Spleen (tissue), 11 donors: ENCODE results near the gene ADGRD1. TPM values are rescaled to one million over a fixed set of nuclear protein-coding genes. Genes with fewer than 3 reads are reported as not detected.

Experiments
- DNase-seq: peaks from one replicate; pipeline ENCODE4 v3.0.0-alpha.2; 2020
- H3K27ac ChIP-seq, 8 donors: fragments of 200-600 bp; sonication (generic) in 7 of 8; 1 replicate in 4 of 8; 2 replicates in 4 of 8; pipeline versions ENCODE4 v1.5.0 to v1.8.0; 2016 to 2021; ENCODE audit warnings: inconsistent platforms in 4 of 8, mild to moderate bottlenecking in 4 of 8, moderate library complexity in 1 of 8
- H3K27me3 ChIP-seq, 7 donors: fragments of 200-600 bp; sonication (generic) in 6 of 7; replicated peaks in 1 of 7; 1 replicate in 4 of 7; 2 replicates in 3 of 7; pipeline versions ENCODE4 v1.5.0 to v1.8.0; 2016 to 2021; ENCODE audit warnings: inconsistent platforms in 3 of 7, mild to moderate bottlenecking in 1 of 7
- H3K36me3 ChIP-seq, 6 donors: fragments of 200-600 bp; sonication (generic) in 5 of 6; 1 replicate in 4 of 6; 2 replicates in 2 of 6; pipeline versions ENCODE4 v1.5.0 to v1.8.0; 2016 to 2021; ENCODE audit warnings: inconsistent platforms in 2 of 6
- H3K4me1 ChIP-seq, 6 donors: fragments of 200-600 bp; sonication (generic) in 5 of 6; 1 replicate in 3 of 6; 2 replicates in 3 of 6; pipeline versions ENCODE4 v1.5.0 to v1.8.0; 2016 to 2021; ENCODE audit warnings: inconsistent platforms in 3 of 6
- H3K4me3 ChIP-seq, 8 donors: fragments of 200-600 bp; sonication (generic) in 7 of 8; 1 replicate in 4 of 8; 2 replicates in 4 of 8; pipeline versions ENCODE4 v1.5.0 to v1.8.0; 2016 to 2021; ENCODE audit warnings: inconsistent platforms in 4 of 8, mild to moderate bottlenecking in 4 of 8, moderate library complexity in 2 of 8
- H3K9me3 ChIP-seq, 8 donors: fragments of 200-600 bp; sonication (generic) in 7 of 8; 1 replicate in 4 of 8; 2 replicates in 4 of 8; pipeline versions ENCODE4 v1.5.0 to v1.8.0; 2016 to 2021; ENCODE audit warnings: inconsistent platforms in 4 of 8
- POLR2A ChIP-seq, 3 donors: fragments of 450-650 bp; IDR thresholded peaks; one replicate each; pipeline ENCODE4 v1.5.1; 2017; ENCODE audit warnings: antibody characterized with exemption in 3 of 3, mild to moderate bottlenecking in 1 of 3
- POLR2AphosphoS5 ChIP-seq, 3 donors: sonication (generic); formaldehyde crosslinking; IDR thresholded peaks; one replicate each; pipeline ENCODE4 v1.5.1; 2017; ENCODE audit warnings: antibody characterized with exemption in 3 of 3
- WGBS, 5 donors: extraction: QIAGEN DNeasy Blood & Tissue Kit in 3 of 5; methylation state at CpG; one replicate each; pipeline versions ENCODE4 v1.1.5 to v1.1.7; 2013 to 2018; 5-methylcytosine and 5-hydroxymethylcytosine counted together
- intact Hi-C: fragments of 100-400 bp; cut with DNase I; formaldehyde crosslinking; loops from one replicate; pipeline ENCODE4 v1.15.0; 2023; ENCODE audit warnings: low total_unique reads
- polyA plus RNA-seq, 3 donors: library from polyadenylated mRNA; stranded (reverse); fragments of 200-250 nt; gene quantifications; one replicate each; pipeline ENCODE4 v1.2.1, GENCODE V29; 2013
- total RNA-seq, 7 donors: library from RNA; depleted of rRNA in 3 of 7; stranded (reverse); fragments of >200 nt in 3 of 7; fragmentation: NEBNext Ultra II Directional in 4 of 7; extraction: Animal tissue kit (Norgen Biotek cat#: 25700) in 4 of 7; gene quantifications; one replicate each; pipeline versions ENCODE4 v1.1.0 to v1.2.1, GENCODE V29; 2016 to 2021
- TF ChIP-seq, protein P1 (sequence below), 11 experiments: fragments of 200-600 bp in 7 of 11; fragments of 450-650 bp in 4 of 11; sonication (generic) in 4 of 11; IDR thresholded peaks in 8 of 11; conservative IDR thresholded peaks in 3 of 11; 1 replicate in 7 of 11; 2 replicates in 4 of 11; pipeline versions ENCODE4 v1.4.0 to v1.8.0; 2016 to 2021; ENCODE audit warnings: antibody characterized with exemption in 11 of 11, inconsistent platforms in 4 of 11, mild to moderate bottlenecking in 1 of 11
- donor health status: healthy with polysubstance abuse.
- donor health status: DM: no; HTN: no; CAD: no; lungs with moderate emphysema.
- donor health status: DM: no; HTN: no; CAD: no.
- donor health status: Bipolar disorder and iron deficiency.
- donor health status: healthy.
- donor health status: DM: no; HTN: no; CAD: no.
- donor health status: DM: yes; HTN: yes; CAD: no.

Gene ADGRD1
- total and polyA plus RNA-seq, 10 donors, result 0.89 to 9.7 (median 4.8) TPM

DNA sequence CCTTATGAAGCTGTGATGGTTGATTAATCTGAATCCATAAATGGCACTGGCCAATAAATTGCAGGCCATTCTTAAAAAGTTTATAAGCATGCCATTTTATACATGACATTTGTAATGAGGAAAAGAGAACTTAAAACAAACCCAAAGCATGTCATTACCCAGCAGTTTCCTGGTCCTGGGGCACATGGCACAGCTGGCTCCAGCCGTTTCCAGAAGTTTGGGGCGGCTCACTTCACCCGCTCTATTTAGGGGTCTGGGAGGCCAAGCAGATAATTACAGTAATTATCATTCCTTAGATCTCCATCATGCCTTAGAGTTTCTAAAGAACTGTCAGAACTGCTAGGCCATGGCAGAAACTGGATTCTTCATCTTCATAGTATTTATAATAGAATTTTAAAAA lies 6.4 kb downstream of the ADGRD1 start:
- no peak overlapping the region for H3K4me3 ChIP-seq
- no peaks in the 10 kb centered on the region for H3K9me3 ChIP-seq
- no peaks in the 10 kb centered on the region for H3K4me1 ChIP-seq
- peaks cover 0 to 14% (median 0%) of the 10 kb centered on the region in 7 donors for H3K27me3 ChIP-seq
- H3K36me3 ChIP-seq, result no peaks in the 10 kb centered on the region
- intact Hi-C loops, result no loop called here
- 63 to 88% (median 82%) methylated on average over 3 of the region's 3 CpGs for WGBS, 5 donors
- TF ChIP-seq, protein P1, sequence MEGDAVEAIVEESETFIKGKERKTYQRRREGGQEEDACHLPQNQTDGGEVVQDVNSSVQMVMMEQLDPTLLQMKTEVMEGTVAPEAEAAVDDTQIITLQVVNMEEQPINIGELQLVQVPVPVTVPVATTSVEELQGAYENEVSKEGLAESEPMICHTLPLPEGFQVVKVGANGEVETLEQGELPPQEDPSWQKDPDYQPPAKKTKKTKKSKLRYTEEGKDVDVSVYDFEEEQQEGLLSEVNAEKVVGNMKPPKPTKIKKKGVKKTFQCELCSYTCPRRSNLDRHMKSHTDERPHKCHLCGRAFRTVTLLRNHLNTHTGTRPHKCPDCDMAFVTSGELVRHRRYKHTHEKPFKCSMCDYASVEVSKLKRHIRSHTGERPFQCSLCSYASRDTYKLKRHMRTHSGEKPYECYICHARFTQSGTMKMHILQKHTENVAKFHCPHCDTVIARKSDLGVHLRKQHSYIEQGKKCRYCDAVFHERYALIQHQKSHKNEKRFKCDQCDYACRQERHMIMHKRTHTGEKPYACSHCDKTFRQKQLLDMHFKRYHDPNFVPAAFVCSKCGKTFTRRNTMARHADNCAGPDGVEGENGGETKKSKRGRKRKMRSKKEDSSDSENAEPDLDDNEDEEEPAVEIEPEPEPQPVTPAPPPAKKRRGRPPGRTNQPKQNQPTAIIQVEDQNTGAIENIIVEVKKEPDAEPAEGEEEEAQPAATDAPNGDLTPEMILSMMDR (IDR thresholded peaks at IDR 0.05 in 8 of 11, conservative IDR thresholded peaks at IDR 0.05 in 3 of 11), result no peak
- no peak for TF ChIP-seq POLR2AphosphoS5 (IDR thresholded peaks at IDR 0.05)
- DNase-seq, result no peak
- no peak overlapping the region for H3K27ac ChIP-seq

DNA sequence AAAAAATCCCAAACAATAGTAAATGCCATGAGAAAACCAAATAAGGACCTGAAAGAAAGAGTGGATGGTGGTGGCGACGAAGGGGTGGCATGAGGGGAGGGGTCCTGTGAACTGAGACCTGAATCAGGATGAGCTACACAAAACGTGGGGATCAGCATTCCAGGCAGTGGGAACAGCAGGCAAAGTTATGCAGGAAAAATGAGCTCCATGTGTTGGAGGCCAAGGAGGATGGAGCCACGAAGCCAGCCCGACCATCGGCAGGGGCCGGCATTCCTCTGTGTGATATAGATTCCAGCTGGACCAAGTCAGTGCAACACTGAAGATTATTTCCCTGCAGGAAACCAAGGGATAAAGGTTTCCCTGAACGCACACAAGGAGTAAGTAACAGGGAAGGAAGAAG lies 7.1 kb downstream of the ADGRD1 start:
- H3K27me3 ChIP-seq, result peaks cover 0 to 6% (median 0%) of the 10 kb centered on the region in 7 donors
- DNase-seq, result no peak

DNA sequence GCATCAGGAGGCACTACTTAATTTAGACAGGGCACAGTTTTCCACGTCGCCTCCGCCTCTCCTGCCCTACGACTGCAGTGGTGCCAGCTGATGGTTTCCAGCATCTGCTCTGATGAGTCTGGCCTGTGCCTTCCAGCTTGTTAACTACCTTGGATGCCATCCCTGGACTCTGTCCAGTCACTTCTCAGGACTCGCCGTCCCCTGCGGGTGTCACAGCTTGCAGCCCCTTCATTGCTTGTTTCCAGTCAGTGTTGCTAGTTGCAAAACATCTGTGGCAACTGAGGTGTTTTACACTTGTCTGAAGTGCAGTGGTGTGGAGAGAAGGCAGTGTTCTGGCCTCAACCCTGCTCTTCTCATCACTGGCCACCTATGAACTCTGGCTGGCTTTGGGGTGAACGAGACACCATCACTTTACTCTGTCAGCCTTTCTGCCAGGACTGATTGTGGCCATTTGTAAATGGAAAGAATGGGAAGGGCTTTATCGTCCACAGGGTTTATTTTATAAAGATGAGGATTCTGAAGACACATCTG lies 8.3 kb downstream of the ADGRD1 start:
- Histone ChIP-seq H3K27ac (no peak overlapping the region), H3K4me3 (no peak overlapping the region), H3K4me1 (peaks cover 0 to 8% (median 0%) of the 10 kb centered on the region in 6 donors), H3K9me3 (no peaks in the 10 kb centered on the region), H3K36me3 (no peaks in the 10 kb centered on the region), H3K27me3 (no peaks in the 10 kb centered on the region)
- intact Hi-C loops, result no loop called here
- TF ChIP-seq POLR2AphosphoS5 (IDR thresholded peaks at IDR 0.05), result no peak
- TF ChIP-seq, protein P1 (IDR thresholded peaks at IDR 0.05 in 8 of 11, conservative IDR thresholded peaks at IDR 0.05 in 3 of 11), result no peak
- no peak for TF ChIP-seq POLR2A (IDR thresholded peaks at IDR 0.05)
- no peak for DNase-seq
- 79 to 89% (median 85%) methylated on average over 9 of the region's 9 CpGs for WGBS, 5 donors

More for the DNA sequence above, 7.1 kb downstream of the ADGRD1 start:
- TF ChIP-seq POLR2A (IDR thresholded peaks at IDR 0.05), result no peak
- H3K36me3 ChIP-seq, result no peaks in the 10 kb centered on the region
- intact Hi-C loops, result no loop called here
- 88 to 94% (median 90%) methylated on average over 8 of the region's 8 CpGs for whole genome bisulfite sequencing, 5 donors
- H3K4me1 ChIP-seq, result peaks cover 0 to 5% (median 0%) of the 10 kb centered on the region in 6 donors
- H3K27ac ChIP-seq, result no peak overlapping the region
- H3K4me3 ChIP-seq, result no peak overlapping the region
- no peaks in the 10 kb centered on the region for H3K9me3 ChIP-seq

DNA sequence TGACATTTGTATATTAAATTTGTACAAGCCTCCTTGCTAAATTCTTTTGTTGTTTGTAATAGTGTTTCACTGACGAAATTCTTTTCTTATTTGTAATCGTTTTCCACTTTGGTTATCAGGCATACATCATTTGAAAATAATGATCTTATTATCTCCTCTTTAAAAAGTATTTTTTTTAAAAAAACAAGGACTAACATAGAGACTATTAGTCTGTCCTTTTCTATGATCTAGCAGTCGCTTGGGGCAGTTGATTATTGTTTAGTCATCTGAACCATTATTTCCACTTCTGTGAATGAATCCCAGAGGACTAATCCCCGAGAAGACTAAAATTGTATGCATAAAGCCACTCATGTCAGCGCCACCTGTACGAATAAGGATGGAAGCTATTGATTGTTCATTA lies 11.5 kb downstream of the ADGRD1 start:
- no peak overlapping the region for H3K27ac ChIP-seq
- H3K36me3 ChIP-seq, result no peaks in the 10 kb centered on the region
- WGBS, 5 donors, result 75 to 87% (median 77%) methylated on average over 6 of the region's 6 CpGs
- no peak for DNase-seq
- no peaks in the 10 kb centered on the region for H3K9me3 ChIP-seq
- no peak overlapping the region for H3K4me3 ChIP-seq
- no peaks in the 10 kb centered on the region for H3K27me3 ChIP-seq
- intact Hi-C loops, result no loop called here
- TF ChIP-seq, protein P1 (IDR thresholded peaks at IDR 0.05 in 8 of 11, conservative IDR thresholded peaks at IDR 0.05 in 3 of 11), result no peak
- no peak for TF ChIP-seq POLR2AphosphoS5 (IDR thresholded peaks at IDR 0.05)
- H3K4me1 ChIP-seq, result peaks cover 0 to 8% (median 0%) of the 10 kb centered on the region in 6 donors

DNA sequence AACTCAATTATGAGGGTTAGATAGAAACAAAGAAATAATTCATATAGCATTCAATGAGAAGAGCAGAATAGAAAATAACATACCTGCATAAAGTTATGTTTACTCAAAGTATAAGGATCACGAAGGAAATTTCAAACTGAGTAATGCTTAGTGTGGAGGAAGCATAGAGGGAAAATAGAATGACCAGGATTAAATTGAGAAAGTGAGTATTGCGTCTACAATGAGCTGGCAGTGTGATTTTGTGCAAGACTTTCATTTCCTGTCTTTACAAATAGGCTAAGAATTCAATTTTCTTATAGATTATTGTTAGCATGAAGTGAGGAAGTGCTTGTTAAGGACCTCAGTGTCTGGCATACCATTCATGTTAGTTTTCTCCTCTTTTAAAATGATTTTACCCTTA lies 12.0 kb downstream of the ADGRD1 start:
- DNase-seq, result no peak
- no peaks in the 10 kb centered on the region for H3K36me3 ChIP-seq
- H3K27ac ChIP-seq, result no peak overlapping the region
- TF ChIP-seq POLR2A (IDR thresholded peaks at IDR 0.05), result no peak
- TF ChIP-seq, protein P1 (IDR thresholded peaks at IDR 0.05 in 8 of 11, conservative IDR thresholded peaks at IDR 0.05 in 3 of 11), result no peak
- TF ChIP-seq POLR2AphosphoS5 (IDR thresholded peaks at IDR 0.05), result no peak
- H3K9me3 ChIP-seq, result no peaks in the 10 kb centered on the region
- no peak overlapping the region for H3K4me3 ChIP-seq
- H3K27me3 ChIP-seq, result no peaks in the 10 kb centered on the region
- WGBS, 5 donors, result 30 to 57% (median 46%) methylated on average over 2 of the region's 2 CpGs
- peaks cover 0 to 8% (median 0%) of the 10 kb centered on the region in 6 donors for H3K4me1 ChIP-seq
- intact Hi-C loops, result no loop called here
